Measurements from ENCODE around the gene LGALS7B. TPM values are rescaled to one million over a fixed set of nuclear protein-coding genes. Genes with fewer than 3 reads are reported as not detected.

Gene LGALS7B
- total RNA-seq (2021; fragmentation: NEBNext Ultra II Directional; extraction: Animal tissue kit (Norgen Biotek cat#: 25700)): not detected in 2 replicates
- 3.6 and 6.2 TPM in 2 replicates for polyA plus RNA-seq (2011; rRNA removed)
- 4.2 TPM for polyA plus RNA-seq (2011; cell fraction: cytosol; rRNA removed)
- 1.9 TPM for polyA plus RNA-seq (2011; cell fraction: nucleus; rRNA removed)
- polyA plus RNA-seq (2012, experiment 1 of 2): 1.1 to 2.9 TPM (median 1.6 TPM) in 4 replicates
- not detected for polyA plus RNA-seq (2012, experiment 2 of 2)
- polyA plus RNA-seq (2013, experiment 1 of 2): 0.85 TPM
- 0.57 TPM for polyA plus RNA-seq (2013, experiment 2 of 2)
- polyA minus RNA-seq (2011; rRNA and poly(A)+ RNA removed): not detected in 2 replicates
- polyA minus RNA-seq (2011; cell fraction: cytosol; rRNA and poly(A)+ RNA removed): not detected
- not detected for polyA minus RNA-seq (2011; cell fraction: nucleus; rRNA and poly(A)+ RNA removed)
- long read RNA-seq, experiment 1: 0 reads
- long read RNA-seq, experiment 2: 0 reads

- ChIA-PET CTCF (ENCODE audit: partially characterized antibody) (no interaction called here), POLR2A (ENCODE audit: partially characterized antibody) (interaction anchor here (0.8 to 1.2 kb wide), 2 partner anchors 59 to 60 kb away, joined by 3 read pairs; no protein-coding TSS in a partner anchor)
- Histone ChIP-seq H2BK20ac (ENCODE audit: low read length) (no peak within 1 kb of the TSS), H3K4ac (replicated peaks; ENCODE audit: insufficient read length, low read depth, low read length) (no peak within 1 kb of the TSS), H3K79me1 (ENCODE audit: low read depth, low read length) (no peaks in the 10 kb centered on the region), H3K4me2 (ENCODE audit: insufficient read depth in 1 of 2, low read depth in 2 of 2, low read length in 2 of 2) (no peak within 1 kb of the TSS), H3K23me2 (ENCODE audit: low read depth, low read length) (no peaks in the 10 kb centered on the region), H4K20me1 (replicated peaks in 1 of 2; ENCODE audit: control insufficient read depth in 1 of 2, insufficient read depth in 2 of 2, low read length in 2 of 2) (no peaks in the 10 kb centered on the region), H2BK12ac (ENCODE audit: low read depth, low read length) (no peak within 1 kb of the TSS), H2BK15ac (ENCODE audit: low read length) (no peak within 1 kb of the TSS), H3K14ac (ENCODE audit: insufficient read length) (no peak within 1 kb of the TSS), H3K27ac (ENCODE audit: low read depth, low read length) (no peak within 1 kb of the TSS), H2BK120ac (replicated peaks; ENCODE audit: low read depth, low read length) (no peak within 1 kb of the TSS), H3K36me3 (ENCODE audit: control insufficient read depth in 2 of 4, insufficient read depth in 4 of 4, low read length in 3 of 4) (no peaks in the 10 kb centered on the region), H3K18ac (ENCODE audit: extremely low read depth, low read length) (no peak within 1 kb of the TSS), H4K8ac (ENCODE audit: extremely low read depth, insufficient read depth, low read length) (peak within 1 kb of the TSS; percentile 57; the same call in 1 of the 2 replicates), H3K79me2 (ENCODE audit: control insufficient read depth in 1 of 2, insufficient read depth in 2 of 2, low read length in 2 of 2) (no peaks in the 10 kb centered on the region), H2AFZ (ENCODE audit: low read length) (peak within 1 kb of the TSS; percentile 67; the same call in 1 of the 2 replicates), H3K9ac (replicated peaks in 1 of 4; ENCODE audit: extremely low read depth in 1 of 4, low read depth in 3 of 4, low read length in 3 of 4) (no peak within 1 kb of the TSS), H3K4me3 (ENCODE audit: extremely low read depth in 1 of 4, insufficient read depth in 2 of 4, low read depth in 3 of 4, low read length in 4 of 4) (no peak within 1 kb of the TSS), H2AK5ac (ENCODE audit: low read depth, low read length) (no peak within 1 kb of the TSS), H3K23ac (ENCODE audit: insufficient read length) (no peak within 1 kb of the TSS), H3K4me1 (replicated peaks in 1 of 4; ENCODE audit: control insufficient read depth in 3 of 4, insufficient read depth in 4 of 4, low read length in 3 of 4) (peaks cover 0 to 2% (median 0%) of the 10 kb centered on the region in 4 experiments; a peak in 1 of 7 replicates), H3K9me3 (ENCODE audit: insufficient read depth in 2 of 2, low read depth in 1 of 2, low read length in 1 of 2) (no peaks in the 10 kb centered on the region), H3K56ac (replicated peaks; ENCODE audit: insufficient read length, low read depth, low read length) (no peak within 1 kb of the TSS), H2BK5ac (ENCODE audit: low read depth, low read length) (no peak within 1 kb of the TSS), H3K27me3 (replicated peaks in 1 of 4; ENCODE audit: control insufficient read depth in 3 of 4, extremely low read depth in 1 of 4, insufficient read depth in 3 of 4, low read length in 3 of 4) (peaks cover 0 to 12% (median 3%) of the 10 kb centered on the region in 4 experiments; a peak in 4 of 7 replicates), H4K5ac (ENCODE audit: insufficient read length, low read depth, low read length) (no peak within 1 kb of the TSS), H4K91ac (replicated peaks; ENCODE audit: insufficient read length, low read length) (no peak within 1 kb of the TSS)
- FAIRE-seq (no peak), DNase-seq (ENCODE audit: low read depth in 1 of 2, low spot score in 2 of 2) (no peak)
- 87% methylated on average over 10 of the region's 17 CpGs; no CpG with 5 or more reads in 1 of the 2 experiments for WGBS, 2 experiments (ENCODE audit: extremely low coverage in 1 of 2, insufficient coverage in 1 of 2, insufficient read length in 1 of 2, insufficient replicate concordance in 2 of 2, low coverage in 1 of 2, low lambda C conversion rate in 2 of 2, missing lambda C conversion rate in 1 of 2)
- no peak for TF ChIP-seq SP1 (IDR thresholded peaks at IDR 0.05; ENCODE audit: low read depth, low read length)
- TF ChIP-seq EP300 (IDR thresholded peaks at IDR 0.05; ENCODE audit: borderline replicate concordance in 1 of 2, low read depth in 2 of 2, low read length in 2 of 2): no peak
- TF ChIP-seq CBX5 (IDR thresholded peaks at IDR 0.05; ENCODE audit: low read depth, low read length): no peak
- TF ChIP-seq KDM1A (IDR thresholded peaks at IDR 0.05; ENCODE audit: borderline replicate concordance, low read length): no peak
- no peak for TF ChIP-seq BCL11A (IDR thresholded peaks at IDR 0.05; ENCODE audit: low read depth in 2 of 2, low read length in 2 of 2)
- TF ChIP-seq MAFK (IDR thresholded peaks at IDR 0.05; ENCODE audit: low read depth, low read length): no peak
- TF ChIP-seq JUN (IDR thresholded peaks at IDR 0.05; ENCODE audit: low read depth, low read length): no peak
- TF ChIP-seq TAF7 (optimal IDR thresholded peaks at IDR 0.05; ENCODE audit: borderline replicate concordance, low read depth, low read length): no peak
- TF ChIP-seq GTF2F1 (IDR thresholded peaks at IDR 0.05; ENCODE audit: borderline replicate concordance, low read depth, low read length): no peak
- no peak for TF ChIP-seq SAP30 (IDR thresholded peaks at IDR 0.05; ENCODE audit: insufficient read depth, insufficient replicate concordance, low read length)
Observed at GRCh38 chr19:38788478-38789243, at the start of gene LGALS7B. TSS of gene LGALS7B (plus strand) at chr19:38789200. CDS start at chr19:38789227, 27 bp downstream.
